ENCODE results near the gene LRRC8D. TPM values are rescaled to one million over a fixed set of nuclear protein-coding genes. Genes with fewer than 3 reads are reported as not detected.

LRRC8D gene
- total RNA-seq, 1 donor from 2014 or later, result 17.0 TPM

GRCh38 chr1:89900791-89901708 is 80.2 kb downstream of the LRRC8D start:
- no peak for ATAC-seq
- no peak for TF ChIP-seq CTCF (IDR thresholded peaks at IDR 0.05)
- intact Hi-C loops (cut with DNase I), result no loop called here

GRCh38 chr1:89901957-89902669 is 81.3 kb downstream of the LRRC8D start:
- Histone ChIP-seq H3K36me3 (no peaks in the 10 kb centered on the region), H3K4me1 (peaks cover 15% of the 10 kb centered on the region), H3K9me3 (no peaks in the 10 kb centered on the region), H3K27me3 (no peaks in the 10 kb centered on the region), H3K27ac (no peak overlapping the region), H3K4me3 (no peak overlapping the region)
- TF ChIP-seq CTCF (IDR thresholded peaks at IDR 0.05), result no peak
- intact Hi-C loops (cut with DNase I), result no loop called here
- DNase-seq (no peak), ATAC-seq (no peak)

More at GRCh38 chr1:89900791-89901708, 80.2 kb downstream of the LRRC8D start:
- H3K9me3 ChIP-seq, result no peaks in the 10 kb centered on the region
- H3K4me3 ChIP-seq, result no peak overlapping the region
- DNase-seq, result no peak
- H3K27ac ChIP-seq, result no peak overlapping the region
- H3K4me1 ChIP-seq, result peaks cover 9% of the 10 kb centered on the region
- no peaks in the 10 kb centered on the region for H3K27me3 ChIP-seq
- H3K36me3 ChIP-seq, result no peaks in the 10 kb centered on the region

- TF ChIP-seq CTCF (IDR thresholded peaks at IDR 0.05), result no peak
- H3K36me3 ChIP-seq, result no peaks in the 10 kb centered on the region
- ATAC-seq (no peak), DNase-seq (no peak)
- H3K4me3 ChIP-seq, result no peak overlapping the region
- no peaks in the 10 kb centered on the region for H3K9me3 ChIP-seq
- H3K27ac ChIP-seq, result no peak overlapping the region
- intact Hi-C loops (cut with DNase I), result no loop called here
- H3K27me3 ChIP-seq, result no peaks in the 10 kb centered on the region
- peaks cover 15% of the 10 kb centered on the region for H3K4me1 ChIP-seq
Observed at GRCh38 chr1:89903550-89903949, 82.7 kb downstream of the LRRC8D start.

GRCh38 chr1:89904219-89904980 is 83.6 kb downstream of the LRRC8D start:
- Histone ChIP-seq H3K27me3 (no peaks in the 10 kb centered on the region), H3K36me3 (no peaks in the 10 kb centered on the region), H3K4me1 (peaks cover 15% of the 10 kb centered on the region), H3K27ac (no peak overlapping the region), H3K4me3 (no peak overlapping the region), H3K9me3 (no peaks in the 10 kb centered on the region)
- TF ChIP-seq CTCF (IDR thresholded peaks at IDR 0.05), result no peak
- DNase-seq (no peak), ATAC-seq (no peak)
- intact Hi-C loops (cut with DNase I), result no loop called here

GRCh38 chr1:89905395-89906058 is 84.7 kb downstream of the LRRC8D start:
- H3K36me3 ChIP-seq, result no peaks in the 10 kb centered on the region
- no peaks in the 10 kb centered on the region for H3K9me3 ChIP-seq
- H3K4me1 ChIP-seq, result peaks cover 15% of the 10 kb centered on the region
- no peak for TF ChIP-seq CTCF (IDR thresholded peaks at IDR 0.05)
- no peak for ATAC-seq
- H3K27me3 ChIP-seq, result no peaks in the 10 kb centered on the region
- intact Hi-C loops (cut with DNase I), result no loop called here
- H3K27ac ChIP-seq, result no peak overlapping the region
- H3K4me3 ChIP-seq, result no peak overlapping the region
- no peak for DNase-seq

All from upper lobe of right lung (tissue), 1 donor.